ENCODE data around the gene RBBP8NL. TPM values are rescaled to one million over a fixed set of nuclear protein-coding genes. Genes with fewer than 3 reads are reported as not detected.

Gene RBBP8NL
- total RNA-seq, 1 experiment from 2014 or later = not detected

- Mint-ChIP-seq H3K9me3 (ENCODE audit: unreplicated experiment) (no peaks in the 10 kb centered on the region), H3K36me3 (ENCODE audit: insufficient read depth, unreplicated experiment) (no peaks in the 10 kb centered on the region), H3K27ac (ENCODE audit: low read depth, unreplicated experiment) (no peak overlapping the region), H3K4me1 (ENCODE audit: insufficient read depth, unreplicated experiment) (no peaks in the 10 kb centered on the region), H3K27me3 (ENCODE audit: insufficient read depth, unreplicated experiment) (peaks cover 26% of the 10 kb centered on the region), H3K4me3 (ENCODE audit: unreplicated experiment) (no peak overlapping the region)
- no peak for TF ChIP-seq CTCF (IDR thresholded peaks at IDR 0.05; ENCODE audit: unreplicated experiment)
- no peak for DNase-seq (ENCODE audit: unreplicated experiment)
- intact Hi-C loops (cut with micrococcal nuclease) = no loop called here
- ChIA-PET POLR2A (no interaction called here), CTCF (no interaction called here)
- no TSS peak for BruUV-seq (replicated peaks)
Observed at GRCh38 chr20:62457098-62457497, 29.8 kb upstream of the RBBP8NL start.

- H3K27ac Mint-ChIP-seq (ENCODE audit: low read depth, unreplicated experiment) = no peak overlapping the region
- BruUV-seq (replicated peaks) = no TSS peak
- H3K4me3 Mint-ChIP-seq (ENCODE audit: unreplicated experiment) = no peak overlapping the region
- ChIA-PET CTCF (interaction anchor here (1.0 kb wide), 1 partner anchor 44 kb away, joined by 3 read pairs; no protein-coding TSS in a partner anchor), POLR2A (no interaction called here)
- H3K36me3 Mint-ChIP-seq (ENCODE audit: insufficient read depth, unreplicated experiment) = no peaks in the 10 kb centered on the region
- no peaks in the 10 kb centered on the region for H3K4me1 Mint-ChIP-seq (ENCODE audit: insufficient read depth, unreplicated experiment)
- no peaks in the 10 kb centered on the region for H3K9me3 Mint-ChIP-seq (ENCODE audit: unreplicated experiment)
- DNase-seq (ENCODE audit: unreplicated experiment) = no peak
- no peak for TF ChIP-seq CTCF (IDR thresholded peaks at IDR 0.05; ENCODE audit: unreplicated experiment)
- peaks cover 33% of the 10 kb centered on the region for H3K27me3 Mint-ChIP-seq (ENCODE audit: insufficient read depth, unreplicated experiment)
- intact Hi-C loops (cut with micrococcal nuclease) = no loop called here
Observed at GRCh38 chr20:62455929-62456328, 28.6 kb upstream of the RBBP8NL start.

- Mint-ChIP-seq H3K4me3 (ENCODE audit: unreplicated experiment) (no peak overlapping the region), H3K27me3 (ENCODE audit: insufficient read depth, unreplicated experiment) (peaks cover 33% of the 10 kb centered on the region)
- POLR2A ChIA-PET = interaction anchor here (1.6 kb wide), 1 partner anchor 11 kb away, joined by 4 read pairs; no protein-coding TSS in a partner anchor
Observed at GRCh38 chr20:62454904-62455636, 27.7 kb upstream of the RBBP8NL start.

More at GRCh38 chr20:62454904-62455636, 27.7 kb upstream of the RBBP8NL start:
- no TSS peak for BruUV-seq (replicated peaks)
- H3K27ac Mint-ChIP-seq (ENCODE audit: low read depth, unreplicated experiment) = no peak overlapping the region
- no peak for DNase-seq (ENCODE audit: unreplicated experiment)
- no peaks in the 10 kb centered on the region for H3K36me3 Mint-ChIP-seq (ENCODE audit: insufficient read depth, unreplicated experiment)
- H3K4me1 Mint-ChIP-seq (ENCODE audit: insufficient read depth, unreplicated experiment) = no peaks in the 10 kb centered on the region
- CTCF ChIA-PET = interaction anchor here (0.5 to 1.0 kb wide), 2 partner anchors 45 to 1782 kb away, joined by 3 read pairs; no protein-coding TSS in a partner anchor
- no peaks in the 10 kb centered on the region for H3K9me3 Mint-ChIP-seq (ENCODE audit: unreplicated experiment)
- no peak for TF ChIP-seq CTCF (IDR thresholded peaks at IDR 0.05; ENCODE audit: unreplicated experiment)
- intact Hi-C loops (cut with micrococcal nuclease) = no loop called here
